Lung (tissue), 12 donors: ENCODE data around the gene RRP8. TPM values are rescaled to one million over a fixed set of nuclear protein-coding genes. Genes with fewer than 3 reads are reported as not detected.

Experiments used
- ATAC-seq: fragments of 200-7000 bp; cut with Tn5 transposase; one replicate; pipeline ENCODE4 v1.9.1; 2020; ENCODE audit warnings: moderate number of reproducible peaks; ENCODE audit not compliant: insufficient read depth, low FRiP score
- DNase-seq, 3 donors: peaks; one replicate each; pipeline ENCODE4 v3.0.0-alpha.2; 2013 to 2017
- H3K27ac ChIP-seq, 2 donors: one replicate each; pipeline ENCODE4 v1.5.1; 2013; ENCODE audit warnings: mild to moderate bottlenecking in 2 of 2, moderate library complexity in 2 of 2, control low read depth in 1 of 2, inconsistent platforms in 1 of 2, low read depth in 1 of 2, low read length in 1 of 2
- H3K27me3 ChIP-seq, 3 donors: one replicate each; pipeline ENCODE4 v1.5.1; 2013; ENCODE audit warnings: low read length in 2 of 3; ENCODE audit not compliant: control insufficient read depth in 3 of 3, insufficient read depth in 3 of 3
- H3K36me3 ChIP-seq, 4 donors: one replicate each; pipeline ENCODE4 v1.5.1; 2013; ENCODE audit warnings: low read length in 4 of 4, mild to moderate bottlenecking in 1 of 4, moderate library complexity in 1 of 4; ENCODE audit not compliant: control insufficient read depth in 4 of 4, insufficient read depth in 4 of 4
- H3K4me1 ChIP-seq, 5 donors: one replicate each; pipeline ENCODE4 v1.5.1; 2013; ENCODE audit warnings: low read length in 5 of 5, mild to moderate bottlenecking in 2 of 5, moderate library complexity in 1 of 5; ENCODE audit not compliant: control insufficient read depth in 5 of 5, insufficient read depth in 5 of 5
- H3K4me3 ChIP-seq: one replicate; pipeline ENCODE4 v1.5.1; 2013; ENCODE audit warnings: mild to moderate bottlenecking, control low read depth, moderate library complexity
- H3K9ac ChIP-seq, 2 donors: one replicate each; pipeline ENCODE4 v1.5.1; 2013; ENCODE audit warnings: low read length in 2 of 2, control low read depth in 1 of 2; ENCODE audit not compliant: insufficient read depth in 1 of 2
- H3K9me3 ChIP-seq, 4 donors: one replicate each; pipeline ENCODE4 v1.5.1; 2013; ENCODE audit warnings: low read length in 3 of 4, mild to moderate bottlenecking in 1 of 4, moderate library complexity in 1 of 4; ENCODE audit not compliant: control insufficient read depth in 4 of 4, insufficient read depth in 3 of 4
- WGBS, 2 donors: extraction: QIAGEN DNeasy Blood & Tissue Kit; methylation state at CpG; one replicate each; pipeline ENCODE4 v1.1.7; 2013; 5-methylcytosine and 5-hydroxymethylcytosine counted together
- polyA plus RNA-seq, 2 donors: library from polyadenylated mRNA; stranded (reverse); fragments of 200-250 nt; gene quantifications; one replicate each; pipeline ENCODE4 v1.2.1, GENCODE V29; 2013
- total RNA-seq, 2 donors: library from RNA; depleted of rRNA in 1 of 2; stranded (reverse); fragments of >200 nt in 1 of 2; gene quantifications; one replicate each; pipeline ENCODE4 v1.2.1, GENCODE V29; 2014 to 2021
- TF ChIP-seq, protein P1 (sequence below): IDR thresholded peaks from 2 replicates; pipeline ENCODE4 v1.5.1; 2012; ENCODE audit warnings: mild to moderate bottlenecking; ENCODE audit errors: control extremely low read depth, extremely low read depth
- donor health status: control.
- donor health status: control.
- donor health status: Bipolar disorder and iron deficiency.
- donor health status: healthy.
- donor health status: DM: yes; HTN: yes; CAD: no.

RRP8 gene
- total and polyA plus RNA-seq, 4 donors: 15.0 to 19.1 (median 16.8) TPM

GRCh38 chr11:6615882-6616585 is 12.6 kb upstream of the RRP8 start:
- Histone ChIP-seq H3K4me3 (no peak overlapping the region), H3K9me3 (no peaks in the 10 kb centered on the region), H3K36me3 (peaks cover 0 to 26% (median 8%) of the 10 kb centered on the region in 4 donors), H3K27ac (no peak overlapping the region), H3K9ac (no peak overlapping the region), H3K4me1 (peaks cover 6 to 39% (median 16%) of the 10 kb centered on the region in 5 donors), H3K27me3 (no peaks in the 10 kb centered on the region)
- ATAC-seq (no peak), DNase-seq (no peak)
- TF ChIP-seq, protein P1, sequence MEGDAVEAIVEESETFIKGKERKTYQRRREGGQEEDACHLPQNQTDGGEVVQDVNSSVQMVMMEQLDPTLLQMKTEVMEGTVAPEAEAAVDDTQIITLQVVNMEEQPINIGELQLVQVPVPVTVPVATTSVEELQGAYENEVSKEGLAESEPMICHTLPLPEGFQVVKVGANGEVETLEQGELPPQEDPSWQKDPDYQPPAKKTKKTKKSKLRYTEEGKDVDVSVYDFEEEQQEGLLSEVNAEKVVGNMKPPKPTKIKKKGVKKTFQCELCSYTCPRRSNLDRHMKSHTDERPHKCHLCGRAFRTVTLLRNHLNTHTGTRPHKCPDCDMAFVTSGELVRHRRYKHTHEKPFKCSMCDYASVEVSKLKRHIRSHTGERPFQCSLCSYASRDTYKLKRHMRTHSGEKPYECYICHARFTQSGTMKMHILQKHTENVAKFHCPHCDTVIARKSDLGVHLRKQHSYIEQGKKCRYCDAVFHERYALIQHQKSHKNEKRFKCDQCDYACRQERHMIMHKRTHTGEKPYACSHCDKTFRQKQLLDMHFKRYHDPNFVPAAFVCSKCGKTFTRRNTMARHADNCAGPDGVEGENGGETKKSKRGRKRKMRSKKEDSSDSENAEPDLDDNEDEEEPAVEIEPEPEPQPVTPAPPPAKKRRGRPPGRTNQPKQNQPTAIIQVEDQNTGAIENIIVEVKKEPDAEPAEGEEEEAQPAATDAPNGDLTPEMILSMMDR: no peak
- WGBS, 2 donors: 97% methylated on average over 9 of the region's 9 CpGs

DNA sequence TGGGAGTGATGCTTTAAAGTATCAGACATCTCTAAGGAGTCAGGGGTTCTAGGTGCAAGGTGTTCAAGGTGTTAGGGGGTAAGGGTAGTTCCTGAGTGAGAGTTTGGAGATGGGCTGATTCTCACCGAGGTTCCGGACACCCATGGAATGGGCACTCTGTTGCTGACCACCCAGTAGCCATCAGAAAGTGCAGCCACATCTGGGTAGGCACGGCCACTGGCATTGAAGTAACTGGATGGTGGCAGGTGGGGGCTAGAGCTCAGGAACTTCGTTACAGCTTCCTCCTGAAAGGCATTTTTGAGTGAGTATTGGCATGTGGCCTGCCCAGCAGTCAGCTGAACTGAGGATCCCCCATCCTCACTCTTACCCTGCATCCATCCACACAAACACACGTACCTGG is 11.6 kb upstream of the RRP8 start:
- Histone ChIP-seq H3K9ac (no peak overlapping the region), H3K4me1 (peaks cover 6 to 39% (median 16%) of the 10 kb centered on the region in 5 donors), H3K4me3 (no peak overlapping the region), H3K27me3 (no peaks in the 10 kb centered on the region), H3K27ac (no peak overlapping the region), H3K36me3 (peaks cover 5 to 36% (median 11%) of the 10 kb centered on the region in 4 donors), H3K9me3 (no peaks in the 10 kb centered on the region)
- no peak for ATAC-seq
- TF ChIP-seq, protein P1: no peak
- DNase-seq: no peak
- 94 to 95% methylated on average over 5 of the region's 5 CpGs for WGBS, 2 donors

DNA sequence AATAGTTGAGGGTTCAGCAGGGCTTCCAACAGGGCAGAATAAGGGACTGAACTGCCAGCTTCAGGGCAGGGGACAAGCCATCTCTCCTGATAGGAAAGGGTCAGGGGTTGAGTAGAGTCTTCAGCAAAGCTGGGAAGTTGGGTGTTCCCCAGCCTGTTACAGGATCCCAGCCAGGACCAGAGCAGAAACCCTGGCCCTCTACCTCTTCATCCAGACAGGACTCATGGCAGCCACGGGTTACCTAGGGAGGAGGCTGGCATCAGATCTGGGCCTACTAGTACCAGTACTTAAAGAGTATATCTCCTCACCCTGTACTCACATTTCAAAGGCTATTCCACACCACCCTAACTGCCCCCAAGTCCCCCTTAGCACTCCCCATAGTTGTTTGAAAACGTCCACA is 11.0 kb upstream of the RRP8 start:
- no peak overlapping the region for H3K9ac ChIP-seq
- H3K4me1 ChIP-seq: peaks cover 6 to 35% (median 16%) of the 10 kb centered on the region in 5 donors
- ATAC-seq: no peak
- TF ChIP-seq, protein P1: no peak
- no peak overlapping the region for H3K27ac ChIP-seq
- H3K4me3 ChIP-seq: no peak overlapping the region
- DNase-seq: peak in 1 of 3 donors; percentile 1
- H3K27me3 ChIP-seq: no peaks in the 10 kb centered on the region
- 81 to 93% methylated on average over 2 of the region's 2 CpGs for WGBS, 2 donors
- peaks cover 5 to 42% (median 17%) of the 10 kb centered on the region in 4 donors for H3K36me3 ChIP-seq
- H3K9me3 ChIP-seq: no peaks in the 10 kb centered on the region
